KMS-11 (cell line): Measurements from ENCODE around the gene C3orf70.

Source experiments
- H2AFZ ChIP-seq: fragments of 200-600 bp; sonication (generic); 2 replicates; pipeline ENCODE4 v1.6.1; 2016; ENCODE audit warnings: antibody characterized with exemption, mixed run types, low read depth
- H3K27ac ChIP-seq: fragments of 200-600 bp; sonication (generic); 2 replicates; pipeline ENCODE4 v1.6.1; 2016; ENCODE audit warnings: mild to moderate bottlenecking, mixed run types
- H3K27me3 ChIP-seq: fragments of 200-600 bp; sonication (generic); 2 replicates; pipeline ENCODE4 v1.6.1; 2017; ENCODE audit warnings: mild to moderate bottlenecking, low read depth, mixed run types, moderate library complexity; ENCODE audit not compliant: insufficient read depth
- H3K36me3 ChIP-seq: fragments of 200-600 bp; sonication (generic); 2 replicates; pipeline ENCODE4 v1.6.1; 2017; ENCODE audit warnings: mild to moderate bottlenecking, mixed run types; ENCODE audit not compliant: insufficient read depth
- H3K4me1 ChIP-seq: fragments of 200-600 bp; sonication (generic); 2 replicates; pipeline ENCODE4 v1.6.1; 2016; ENCODE audit warnings: mild to moderate bottlenecking, low read depth, mixed run types; ENCODE audit not compliant: poor library complexity, severe bottlenecking
- H3K4me2 ChIP-seq: fragments of 200-600 bp; sonication (generic); 2 replicates; pipeline ENCODE4 v1.7.0; 2016; ENCODE audit warnings: mild to moderate bottlenecking, mixed run types
- H3K4me3 ChIP-seq: fragments of 200-600 bp; sonication (generic); IDR thresholded peaks from 2 replicates; pipeline ENCODE4 v1.6.1; 2017; ENCODE audit warnings: low read depth, low read length, mixed read lengths; ENCODE audit not compliant: insufficient read depth
- H3K79me2 ChIP-seq: fragments of 200-600 bp; sonication (generic); 2 replicates; pipeline ENCODE4 v1.6.1; 2016; ENCODE audit warnings: low read depth, mixed run types; ENCODE audit not compliant: insufficient read depth
- H3K9ac ChIP-seq: fragments of 200-600 bp; sonication (generic); 2 replicates; pipeline ENCODE4 v1.6.1; 2016; ENCODE audit warnings: mild to moderate bottlenecking, mixed run types
- H4K20me1 ChIP-seq: fragments of 200-600 bp; sonication (generic); 2 replicates; pipeline ENCODE4 v1.6.1; 2016; ENCODE audit warnings: mild to moderate bottlenecking, mixed run types; ENCODE audit not compliant: insufficient read depth
- CTCF ChIP-seq: fragments of 200-600 bp; sonication (generic); conservative IDR thresholded peaks from 2 replicates; pipeline ENCODE4 v1.6.1; 2017; ENCODE audit warnings: low read depth, mild to moderate bottlenecking, antibody characterized with exemption, low read length, moderate library complexity, mixed read lengths

C3orf70 gene

GRCh38 chr3:185153861-185154629, 1.2 kb upstream of the C3orf70 start:
- Histone ChIP-seq H2AFZ (peak overlapping the region; percentile 95; the same call in 1 of the 2 replicates), H3K36me3 (no peaks in the 10 kb centered on the region), H4K20me1 (no peaks in the 10 kb centered on the region), H3K4me3 (no peak overlapping the region), H3K4me2 (no peak overlapping the region; the same call in 1 of the 2 replicates), H3K9ac (no peak overlapping the region), H3K79me2 (no peaks in the 10 kb centered on the region), H3K27me3 (peaks cover 15% of the 10 kb centered on the region; the same call in 1 of the 2 replicates), H3K4me1 (peaks cover 9% of the 10 kb centered on the region), H3K27ac (no peak overlapping the region)
- TF ChIP-seq CTCF = no peak

- Histone ChIP-seq H4K20me1 (no peaks in the 10 kb centered on the region), H3K27me3 (peaks cover 15% of the 10 kb centered on the region; the same call in 1 of the 2 replicates), H3K4me1 (peaks cover 9% of the 10 kb centered on the region), H3K9ac (peak overlapping the region; percentile 42; the same call in 1 of the 2 replicates), H3K4me3 (no peak overlapping the region), H3K36me3 (no peaks in the 10 kb centered on the region), H3K79me2 (no peaks in the 10 kb centered on the region), H3K27ac (no peak overlapping the region), H3K4me2 (peak overlapping the region; percentile 57; the same call in 1 of the 2 replicates), H2AFZ (peak overlapping the region; percentile 95)
- TF ChIP-seq CTCF = no peak
Measured at GRCh38 chr3:185153171-185153771, 411 bp upstream of the C3orf70 start.

GRCh38 chr3:185151964-185152409, 873 bp downstream of the C3orf70 start:
- no peaks in the 10 kb centered on the region for H4K20me1 ChIP-seq
- no peak overlapping the region for H3K27ac ChIP-seq
- H3K4me1 ChIP-seq = peaks cover 9% of the 10 kb centered on the region
- H3K36me3 ChIP-seq = no peaks in the 10 kb centered on the region
- H3K79me2 ChIP-seq = no peaks in the 10 kb centered on the region
- H3K27me3 ChIP-seq = peaks cover 15% of the 10 kb centered on the region; the same call in 1 of the 2 replicates
- peak overlapping the region; percentile 95 for H2AFZ ChIP-seq
- H3K9ac ChIP-seq = peak overlapping the region; percentile 64; the same call in 1 of the 2 replicates
- TF ChIP-seq CTCF = no peak
- peak overlapping the region; percentile 71 for H3K4me2 ChIP-seq
- peak overlapping the region; percentile 86 for H3K4me3 ChIP-seq

- TF ChIP-seq CTCF = no peak
- Histone ChIP-seq H3K36me3 (no peaks in the 10 kb centered on the region), H3K27ac (no peak overlapping the region), H2AFZ (peak overlapping the region; percentile 95; the same call in 1 of the 2 replicates), H3K4me1 (peaks cover 9% of the 10 kb centered on the region), H4K20me1 (no peaks in the 10 kb centered on the region), H3K4me2 (peak overlapping the region; percentile 71), H3K79me2 (no peaks in the 10 kb centered on the region), H3K27me3 (peaks cover 15% of the 10 kb centered on the region; the same call in 1 of the 2 replicates), H3K9ac (no peak overlapping the region), H3K4me3 (no peak overlapping the region)
Measured at GRCh38 chr3:185151101-185151963, 1.5 kb downstream of the C3orf70 start.
